Cerebellar nuclear complex (tissue), 1 donor: ENCODE data around the gene INSL3.

Experiments
- DNase-seq, 2 experiments: peaks; one replicate each; lab custom pipeline; 2025; lab: John Stamatoyannopoulos, UW

Gene INSL3, protein sequence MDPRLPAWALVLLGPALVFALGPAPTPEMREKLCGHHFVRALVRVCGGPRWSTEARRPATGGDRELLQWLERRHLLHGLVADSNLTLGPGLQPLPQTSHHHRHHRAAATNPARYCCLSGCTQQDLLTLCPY

DNA sequence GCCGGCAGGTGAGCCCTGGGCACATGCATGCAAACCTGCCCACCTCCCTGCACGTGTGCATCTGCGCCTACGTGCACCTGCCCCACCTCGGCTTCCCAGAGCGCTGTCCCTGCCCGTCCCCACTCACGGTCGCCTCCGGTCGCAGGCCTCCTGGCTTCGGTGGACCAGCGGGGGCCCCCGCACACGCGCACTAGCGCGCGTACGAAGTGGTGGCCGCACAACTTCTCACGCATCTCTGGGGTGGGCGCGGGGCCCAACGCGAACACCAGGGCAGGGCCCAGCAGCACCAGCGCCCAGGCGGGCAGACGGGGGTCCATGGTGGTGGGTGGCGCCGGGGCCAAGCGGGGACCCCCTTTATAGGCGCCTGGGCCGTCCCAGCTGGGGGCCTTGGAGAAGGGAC lies at the start of gene INSL3:
Gene INSL3 (minus strand): TSS at position 330 of the 400 bp plus-strand sequence. CDS start 13 bp downstream, at position 317.
- no peak for DNase-seq

DNA sequence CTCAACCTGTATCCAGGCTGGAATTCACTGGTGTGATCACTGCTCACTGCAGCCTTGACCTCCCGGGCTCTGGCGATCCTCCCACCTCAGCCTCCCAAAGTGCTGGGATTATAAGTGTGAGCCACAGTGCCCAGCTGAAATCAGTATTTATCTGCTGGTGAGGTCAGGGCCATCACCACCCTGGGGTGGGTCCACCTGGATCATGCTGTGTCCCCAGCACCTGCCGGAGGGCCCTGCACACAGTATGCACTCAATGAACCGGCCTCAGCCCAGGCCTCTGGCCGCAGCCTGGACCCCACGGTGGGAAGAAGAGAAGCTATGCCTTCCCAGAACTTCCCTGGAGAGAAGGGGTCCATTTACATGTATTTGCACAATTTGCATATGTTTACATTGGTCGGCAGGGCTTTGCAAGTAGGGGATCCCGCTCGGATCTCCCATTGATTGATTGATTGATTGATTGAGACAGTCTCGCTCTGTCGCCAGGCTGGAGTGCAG lies 47.8 kb upstream of the INSL3 start:
- no peak for DNase-seq

DNA sequence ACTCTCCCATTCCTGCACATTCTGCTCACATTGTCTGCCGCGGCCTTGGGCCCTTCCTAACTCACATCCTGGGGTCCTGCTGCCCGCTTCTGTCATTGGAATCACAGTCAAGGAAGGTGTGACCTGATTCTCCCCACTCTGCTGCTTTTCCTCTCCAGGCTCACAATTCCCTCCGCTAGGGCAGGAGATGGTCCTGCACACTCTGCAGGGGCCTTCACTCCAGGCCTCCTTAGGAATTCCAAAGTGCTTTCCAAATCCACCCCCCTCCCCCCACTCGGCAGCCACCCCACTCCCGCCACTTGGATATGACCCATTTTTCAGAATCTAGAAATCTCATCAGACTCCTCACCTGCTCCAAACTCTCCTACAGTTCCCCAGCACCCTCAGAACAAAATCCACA lies 47.4 kb upstream of the INSL3 start:
- DNase-seq = no peak

- DNase-seq = no peak
Measured at GRCh38 chr19:17866964-17867486, 45.7 kb upstream of the INSL3 start.

DNA sequence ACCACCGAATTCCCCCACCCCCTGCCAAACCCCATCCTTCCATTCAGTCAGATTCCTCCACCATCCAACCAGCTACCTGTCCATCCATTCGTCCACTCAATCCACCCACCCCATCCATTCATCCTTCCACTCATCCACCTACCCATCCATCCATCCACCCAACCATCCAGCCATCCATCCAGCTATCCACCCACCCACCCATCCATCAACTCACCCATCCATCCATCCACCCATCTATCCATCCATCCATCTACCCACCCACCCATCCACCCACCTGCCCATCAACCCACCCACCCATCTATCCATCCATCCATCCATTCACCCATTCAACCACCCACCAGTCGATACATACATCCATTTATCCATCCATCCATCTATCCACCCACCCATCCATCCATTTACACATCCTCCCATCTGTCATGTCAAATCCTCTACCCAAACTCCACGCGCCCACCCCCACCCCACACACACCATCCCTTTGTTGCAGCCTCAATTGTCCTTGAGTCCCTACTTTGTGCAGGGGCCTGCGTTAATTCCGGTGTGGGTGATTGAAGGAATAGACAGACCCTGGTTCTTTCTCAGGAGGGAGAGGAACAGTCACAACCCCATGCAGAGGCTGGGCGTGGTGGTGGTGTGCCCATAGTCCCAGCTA lies 45.1 kb upstream of the INSL3 start:
- DNase-seq = no peak

DNA sequence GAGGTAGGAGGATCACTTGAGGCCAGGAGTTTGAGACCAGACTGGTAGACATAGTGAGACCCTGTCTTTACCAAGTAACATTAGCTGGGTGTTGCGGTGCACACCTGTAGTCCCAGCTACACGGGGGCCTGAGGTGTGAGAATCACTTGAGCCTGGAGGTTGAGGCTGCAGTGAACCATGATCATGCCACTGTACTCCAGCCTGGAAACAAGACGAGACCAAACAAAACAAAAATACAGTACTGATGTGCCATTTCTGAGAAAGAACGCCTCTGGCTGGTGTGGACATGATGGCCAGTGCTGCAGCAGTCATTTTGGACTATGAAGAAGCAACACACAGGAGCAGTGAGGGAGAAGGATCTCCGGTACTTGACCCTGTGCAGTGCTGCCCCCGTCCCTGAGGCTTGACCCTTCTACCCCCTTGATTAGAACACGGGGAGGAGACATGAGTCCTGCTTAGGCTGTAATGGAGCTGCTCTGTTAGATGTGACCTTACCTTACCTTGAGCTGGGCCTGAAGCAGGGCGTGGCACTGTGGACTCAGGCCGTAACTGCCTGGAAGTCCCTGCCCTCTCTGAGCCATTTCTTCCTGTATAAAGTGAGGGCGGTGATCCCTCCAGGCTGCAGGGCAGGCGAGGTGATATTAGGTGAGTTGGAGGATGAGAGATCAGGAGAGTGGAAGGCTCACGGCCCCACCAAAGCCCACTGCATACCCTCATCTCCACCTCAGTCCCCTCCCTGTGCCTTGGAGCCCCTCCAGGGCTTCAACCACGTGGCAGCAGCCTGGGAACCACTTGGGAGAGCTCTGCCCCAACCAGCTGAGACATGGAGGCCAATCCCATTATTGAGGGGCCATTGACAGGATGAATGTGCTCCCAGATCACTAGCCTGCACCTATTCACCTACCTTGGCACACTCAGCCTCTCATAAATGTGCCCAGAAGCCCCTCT lies 44.3 kb upstream of the INSL3 start:
- no peak for DNase-seq

DNA sequence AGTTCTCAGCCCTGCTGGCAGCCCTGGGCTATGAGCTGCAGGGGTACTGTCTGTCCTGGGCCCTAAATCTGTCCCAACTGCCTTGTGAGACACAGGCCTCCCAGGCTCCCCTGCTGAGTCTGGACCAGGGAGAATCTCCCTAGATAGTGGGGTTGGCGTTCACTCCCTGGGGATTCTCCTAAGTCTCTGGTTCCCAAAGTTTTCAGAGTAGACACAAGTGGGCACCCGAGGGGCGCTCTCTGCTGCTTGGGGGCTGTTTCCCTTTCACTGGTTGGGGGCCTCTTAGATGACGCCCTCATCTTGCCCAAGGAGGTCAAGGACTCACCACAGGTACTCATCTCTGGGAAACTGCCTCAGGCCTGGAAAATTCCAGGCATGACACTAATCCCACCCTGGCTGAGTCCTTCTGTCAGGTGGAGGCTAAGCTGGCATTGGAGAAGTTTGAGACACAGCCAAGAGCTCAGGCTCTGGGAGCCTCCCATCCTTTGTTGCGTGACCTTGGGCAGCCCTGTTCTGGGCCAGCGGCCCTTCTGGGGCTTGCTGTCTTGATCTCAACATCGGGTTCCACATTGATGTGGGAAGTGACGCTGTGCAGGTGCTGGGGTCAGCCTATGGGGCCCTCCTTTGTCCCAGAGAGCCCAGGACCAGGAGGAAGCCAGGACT lies 42.3 kb upstream of the INSL3 start:
- no peak for DNase-seq

GRCh38 chr19:17862711-17863519 lies 41.6 kb upstream of the INSL3 start:
- no peak for DNase-seq

- DNase-seq = no peak
Measured at GRCh38 chr19:17861542-17862402, 40.5 kb upstream of the INSL3 start.

DNA sequence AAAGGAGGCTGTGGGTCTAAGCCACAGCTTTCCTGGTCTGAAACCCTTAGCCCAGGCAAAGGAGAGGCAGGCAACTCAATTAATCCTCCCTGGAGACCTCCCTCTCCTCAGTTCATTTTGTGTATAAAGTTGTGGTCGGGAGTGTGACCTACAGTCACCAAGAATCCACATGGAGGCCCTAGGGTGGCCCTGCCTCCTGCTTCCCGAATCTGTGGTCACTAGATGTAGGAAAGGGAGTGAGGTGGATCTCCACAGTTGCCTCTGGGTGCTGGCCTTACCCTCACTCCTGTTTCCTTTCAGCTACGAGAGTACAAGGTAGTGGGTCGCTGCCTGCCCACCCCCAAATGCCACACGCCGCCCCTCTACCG lies 39.7 kb upstream of the INSL3 start:
- DNase-seq = no peak

- no peak for DNase-seq
Measured at GRCh38 chr19:17860331-17860992, 39.1 kb upstream of the INSL3 start.

DNA sequence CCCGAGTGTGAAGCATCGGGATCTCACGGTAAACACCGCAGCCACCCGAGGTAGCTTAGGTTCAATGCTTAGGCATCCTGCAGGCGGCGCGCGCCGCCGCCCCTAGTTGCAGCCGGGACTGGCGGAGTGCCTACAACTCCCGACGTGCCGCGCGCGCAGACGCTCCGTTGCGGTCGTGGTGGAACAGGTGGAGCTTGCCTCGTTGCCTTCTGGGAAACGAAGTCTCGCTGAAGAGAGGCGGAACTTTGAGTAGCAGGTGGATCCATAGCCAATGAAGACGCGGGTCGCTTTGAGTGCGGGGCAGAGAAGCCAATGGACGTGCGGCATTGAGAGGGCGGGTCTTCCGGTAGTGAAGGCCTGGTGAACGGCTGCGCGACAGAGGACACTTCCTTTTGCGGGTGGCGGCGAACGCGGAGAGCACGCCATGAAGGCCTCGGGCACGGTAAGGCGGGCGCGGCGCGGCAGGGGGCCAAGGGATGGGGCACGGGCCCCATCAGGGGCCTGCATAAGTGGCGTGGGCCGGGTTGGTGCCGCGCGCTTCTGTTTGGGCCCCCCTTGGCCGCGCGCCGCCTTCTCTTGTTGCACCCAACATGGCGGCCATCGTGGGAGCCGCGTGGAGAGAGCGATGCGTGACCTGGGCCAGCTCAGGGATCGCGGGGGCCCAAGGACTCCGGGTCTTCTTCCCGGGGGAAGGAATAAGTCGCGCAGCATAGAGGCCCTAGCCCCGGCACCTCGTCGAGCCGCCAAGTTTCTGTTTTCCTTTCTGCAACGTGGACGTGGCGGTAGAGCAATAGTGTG lies 38.4 kb upstream of the INSL3 start, which contains the start of gene RPL18A:
Gene RPL18A (plus strand): TSS at position 378 of the 798 bp plus-strand sequence. CDS start 47 bp downstream, at position 425.
- peak; percentile 95 to 98 for DNase-seq

DNA sequence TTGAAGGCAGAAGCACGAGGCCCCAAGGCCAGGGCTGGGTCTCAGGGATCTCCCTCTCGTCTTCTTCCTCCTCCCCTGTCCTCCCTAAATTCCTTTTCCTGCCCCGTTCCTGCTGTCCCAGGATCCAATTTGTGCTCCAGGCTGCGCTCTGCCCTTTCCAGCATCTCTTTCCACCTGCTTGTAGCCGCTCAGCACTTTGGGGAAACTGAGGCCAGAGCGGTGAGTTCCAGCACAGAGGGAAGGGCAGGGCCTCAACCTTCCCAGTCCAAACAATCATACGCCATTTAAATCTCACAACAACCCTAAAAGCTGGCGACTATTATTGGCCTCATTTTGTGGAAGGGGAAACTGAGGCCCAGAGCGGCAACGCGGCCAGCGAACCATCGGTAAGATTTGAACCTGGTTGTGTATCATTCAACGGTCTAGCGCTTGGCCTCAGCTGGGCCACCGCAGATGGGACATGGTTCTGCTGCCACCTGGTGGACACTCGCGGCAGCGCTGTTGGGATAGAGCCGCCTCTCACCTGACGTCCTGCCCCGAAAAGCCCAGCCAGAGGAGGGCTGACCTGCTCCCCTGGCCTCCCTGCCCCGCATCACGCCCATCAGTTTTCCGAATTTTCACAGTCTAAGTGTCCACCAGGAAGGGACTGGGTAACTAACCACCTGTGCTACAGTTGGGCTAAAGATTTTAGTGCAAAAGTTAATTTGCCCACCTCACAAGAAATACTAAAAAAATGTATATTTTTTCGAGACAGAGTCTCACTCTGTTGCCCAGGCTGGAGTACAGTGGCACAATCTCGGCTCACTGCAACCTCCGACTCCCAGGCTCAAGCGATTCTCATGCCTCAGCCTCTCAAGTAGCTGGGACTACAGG lies 34.2 kb upstream of the INSL3 start:
- peak in 1 of 2 experiments; percentile 43 for DNase-seq

DNA sequence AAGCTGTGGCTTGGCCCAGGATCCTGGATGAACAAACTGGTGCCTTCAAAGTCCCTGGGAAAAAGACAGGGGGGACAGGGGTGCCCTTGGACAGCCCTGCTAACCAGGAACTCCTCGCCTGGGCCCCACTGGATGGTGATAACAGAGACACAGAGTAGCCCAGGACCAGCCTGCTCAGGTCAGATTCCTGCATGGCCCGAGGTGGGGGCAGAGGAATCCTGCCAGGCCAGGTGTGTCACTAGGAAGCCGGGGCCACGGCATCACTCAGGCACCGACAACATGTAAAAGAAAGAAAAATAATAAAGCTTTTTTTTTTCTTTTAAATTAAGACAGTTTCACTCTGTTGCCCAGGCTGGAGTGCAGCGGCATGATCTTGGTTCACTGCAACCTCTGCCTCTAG lies 32.7 kb upstream of the INSL3 start:
- DNase-seq = no peak

- no peak for DNase-seq
Measured at GRCh38 chr19:17848595-17849292, 27.4 kb upstream of the INSL3 start.

- no peak for DNase-seq
Measured at GRCh38 chr19:17847538-17848366, 26.4 kb upstream of the INSL3 start, which contains the start of gene JAK3. JAK3 (minus strand) TSS chr19:17847982; CDS start chr19:17844417, 3,565 bp downstream.
